Measurements from ENCODE around the gene ROBO2. TPM values are rescaled to one million over a fixed set of nuclear protein-coding genes. Genes with fewer than 3 reads are reported as not detected.

Gene ROBO2
- total RNA-seq, 1 donor from 2014 or later = 3.9 TPM

DNA sequence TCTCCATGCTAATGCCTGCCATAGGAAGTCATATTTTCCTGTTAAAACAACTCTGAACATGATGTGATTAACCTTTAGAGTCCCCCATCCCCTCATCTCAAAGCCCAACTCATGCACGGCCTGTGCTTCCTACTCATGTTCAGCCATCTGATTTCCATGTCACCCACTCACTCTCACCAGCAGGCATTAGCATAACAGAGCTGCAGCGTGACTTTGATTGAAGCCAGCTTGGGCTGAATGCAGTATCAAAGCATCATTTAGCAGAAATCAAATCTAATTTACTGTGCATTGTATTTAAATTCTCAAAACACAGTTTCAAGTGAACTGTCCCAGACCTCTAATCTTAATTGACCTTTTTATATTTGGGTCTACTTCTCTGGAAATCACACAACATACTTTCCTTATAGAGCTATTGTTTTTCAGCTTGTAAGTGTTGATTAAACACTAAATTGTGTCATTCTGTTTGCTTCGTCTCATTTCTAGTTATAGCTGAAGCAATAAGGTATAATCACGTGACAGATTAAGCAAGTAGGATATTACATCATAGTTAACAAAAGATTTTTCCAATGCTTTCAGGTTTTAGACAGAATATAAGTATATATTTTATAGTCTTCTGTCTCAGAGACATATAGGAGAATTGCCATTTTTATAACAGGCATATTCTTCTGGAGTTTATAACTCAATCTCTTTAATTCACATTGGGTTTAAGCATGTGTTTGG lies 501.5 kb downstream of the ROBO2 start:
- no peaks in the 10 kb centered on the region for H3K27me3 ChIP-seq (ENCODE audit: control insufficient read depth, insufficient read depth, low read length)
- no peak for DNase-seq (ENCODE audit: low read depth)
- H3K4me3 ChIP-seq (ENCODE audit: low read depth, low read length) = no peak overlapping the region
- H3K36me3 ChIP-seq (ENCODE audit: control insufficient read depth, insufficient read depth, low read length) = no peaks in the 10 kb centered on the region
- no peak for TF ChIP-seq CTCF (IDR thresholded peaks at IDR 0.05; ENCODE audit: insufficient read depth, low read length, poor library complexity, severe bottlenecking)

DNA sequence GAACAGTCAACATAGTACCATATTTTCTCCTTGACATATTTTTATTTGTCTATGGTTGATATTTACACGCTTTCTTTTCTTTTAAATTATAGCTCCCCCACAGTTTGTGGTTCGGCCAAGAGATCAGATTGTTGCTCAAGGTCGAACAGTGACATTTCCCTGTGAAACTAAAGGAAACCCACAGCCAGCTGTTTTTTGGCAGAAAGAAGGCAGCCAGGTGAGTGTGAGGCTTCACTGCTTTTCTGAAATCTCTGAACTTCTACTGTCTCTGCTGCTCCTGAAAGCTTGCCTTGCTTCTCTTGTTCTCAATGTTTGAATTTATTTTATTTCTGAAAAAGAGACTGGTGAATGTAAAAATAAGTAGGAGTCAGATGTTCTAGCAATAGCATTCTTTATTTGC lies 506.3 kb downstream of the ROBO2 start:
- DNase-seq (ENCODE audit: low read depth) = no peak
- TF ChIP-seq CTCF (IDR thresholded peaks at IDR 0.05; ENCODE audit: insufficient read depth, low read length, poor library complexity, severe bottlenecking) = no peak

GRCh38 chr3:77549034-77549433 lies 509.1 kb downstream of the ROBO2 start:
- H3K4me3 ChIP-seq (ENCODE audit: low read depth, low read length) = no peak overlapping the region
- TF ChIP-seq CTCF (IDR thresholded peaks at IDR 0.05; ENCODE audit: insufficient read depth, low read length, poor library complexity, severe bottlenecking) = no peak
- H3K36me3 ChIP-seq (ENCODE audit: control insufficient read depth, insufficient read depth, low read length) = no peaks in the 10 kb centered on the region
- no peak for DNase-seq (ENCODE audit: low read depth)
- no peaks in the 10 kb centered on the region for H3K27me3 ChIP-seq (ENCODE audit: control insufficient read depth, insufficient read depth, low read length)

More for the DNA sequence above, 506.3 kb downstream of the ROBO2 start:
- Histone ChIP-seq H3K36me3 (ENCODE audit: control insufficient read depth, insufficient read depth, low read length) (no peaks in the 10 kb centered on the region), H3K27me3 (ENCODE audit: control insufficient read depth, insufficient read depth, low read length) (no peaks in the 10 kb centered on the region), H3K4me3 (ENCODE audit: low read depth, low read length) (no peak overlapping the region)

- no peak for TF ChIP-seq CTCF (IDR thresholded peaks at IDR 0.05; ENCODE audit: insufficient read depth, low read length, poor library complexity, severe bottlenecking)
- Histone ChIP-seq H3K27me3 (ENCODE audit: control insufficient read depth, insufficient read depth, low read length) (no peaks in the 10 kb centered on the region), H3K4me3 (ENCODE audit: low read depth, low read length) (no peak overlapping the region), H3K36me3 (ENCODE audit: control insufficient read depth, insufficient read depth, low read length) (no peaks in the 10 kb centered on the region)
- no peak for DNase-seq (ENCODE audit: low read depth)
Observed at GRCh38 chr3:77553240-77553639, 513.3 kb downstream of the ROBO2 start.

- Histone ChIP-seq H3K27me3 (ENCODE audit: control insufficient read depth, insufficient read depth, low read length) (no peaks in the 10 kb centered on the region), H3K4me3 (ENCODE audit: low read depth, low read length) (no peak overlapping the region), H3K36me3 (ENCODE audit: control insufficient read depth, insufficient read depth, low read length) (no peaks in the 10 kb centered on the region)
- no peak for DNase-seq (ENCODE audit: low read depth)
- TF ChIP-seq CTCF (IDR thresholded peaks at IDR 0.05; ENCODE audit: insufficient read depth, low read length, poor library complexity, severe bottlenecking) = no peak
Observed at GRCh38 chr3:77562089-77562488, 522.2 kb downstream of the ROBO2 start.

- no peak for TF ChIP-seq CTCF (IDR thresholded peaks at IDR 0.05; ENCODE audit: insufficient read depth, low read length, poor library complexity, severe bottlenecking)
Observed at GRCh38 chr3:77563012-77563411, 523.1 kb downstream of the ROBO2 start.

More at GRCh38 chr3:77563012-77563411, 523.1 kb downstream of the ROBO2 start:
- Histone ChIP-seq H3K36me3 (ENCODE audit: control insufficient read depth, insufficient read depth, low read length) (no peaks in the 10 kb centered on the region), H3K27me3 (ENCODE audit: control insufficient read depth, insufficient read depth, low read length) (no peaks in the 10 kb centered on the region), H3K4me3 (ENCODE audit: low read depth, low read length) (no peak overlapping the region)
- no peak for DNase-seq (ENCODE audit: low read depth)
